Activated CD4-positive, CD25-positive, alpha-beta regulatory T cell treated with anti-CD3 and anti-CD28 coated beads, Interleukin-2, amount 50 U/mL, for 72 hours (primary cell): Measurements from ENCODE around the gene ADGRG4.
"Not testable (repeated sequence)": the region's sequence is repeated elsewhere in the genome, so short reads cannot be mapped to it uniquely, and the experiment has no call there.

ENCODE experiments used
- DNase-seq: peaks from one replicate; pipeline ENCODE4 v3.0.0; 2021

Gene ADGRG4

DNA sequence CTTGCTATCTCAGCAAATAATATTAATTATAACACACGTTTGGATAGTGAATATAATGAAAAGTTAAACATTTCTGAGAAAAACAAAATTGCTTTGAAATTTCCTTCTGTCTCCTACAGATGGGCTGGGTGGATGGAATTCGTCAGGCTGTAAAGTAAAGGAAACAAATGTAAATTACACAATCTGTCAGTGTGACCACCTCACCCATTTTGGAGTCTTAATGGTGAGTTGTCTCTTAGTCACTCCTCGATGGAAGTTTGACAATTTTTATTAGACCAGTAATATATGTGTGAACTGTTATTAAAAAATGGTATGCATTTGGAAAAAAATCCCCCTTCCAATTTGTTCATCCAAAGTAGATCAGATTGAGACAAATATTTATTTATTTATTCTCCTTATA lies 94.5 kb downstream of the ADGRG4 start:
- no peak for DNase-seq

DNA sequence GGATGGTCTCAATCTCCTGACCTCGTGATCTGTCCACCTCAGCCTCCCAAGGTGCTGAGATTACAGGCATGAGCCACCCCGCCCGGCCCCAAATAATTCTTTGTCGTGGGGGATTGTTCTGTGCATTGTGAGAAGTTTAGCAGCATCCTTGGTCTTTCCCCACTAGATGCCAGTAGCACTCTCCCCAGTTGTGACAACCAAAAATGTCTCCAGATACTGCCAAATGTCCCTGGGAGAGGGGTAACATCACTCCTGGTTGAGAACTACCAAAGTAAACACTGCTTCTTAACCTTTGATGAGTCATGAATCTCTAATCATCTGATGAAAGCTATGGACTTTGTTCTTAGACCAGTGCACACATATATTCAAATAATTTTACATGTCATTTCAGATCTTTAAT lies 96.2 kb downstream of the ADGRG4 start:
- no peak for DNase-seq

DNA sequence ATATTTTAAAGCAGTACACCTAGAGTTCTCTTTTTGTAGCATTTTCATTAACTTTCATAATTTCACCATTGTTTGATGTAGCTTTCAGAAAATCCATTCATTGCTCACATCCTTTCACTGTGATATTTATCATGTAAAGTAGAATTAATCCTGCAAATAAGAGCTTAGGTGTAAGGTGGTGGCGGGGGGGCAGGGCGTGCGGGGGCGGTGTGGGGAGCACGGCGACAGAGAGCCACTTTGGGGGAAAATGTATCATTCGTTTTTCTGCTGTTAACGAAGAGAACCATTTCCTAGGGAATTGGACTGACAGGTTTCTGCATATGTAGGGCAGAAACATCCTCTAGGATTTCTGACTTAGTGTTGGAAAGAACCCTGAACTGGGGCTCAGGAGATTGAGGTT lies 104.4 kb downstream of the ADGRG4 start:
- DNase-seq, result no peak

DNA sequence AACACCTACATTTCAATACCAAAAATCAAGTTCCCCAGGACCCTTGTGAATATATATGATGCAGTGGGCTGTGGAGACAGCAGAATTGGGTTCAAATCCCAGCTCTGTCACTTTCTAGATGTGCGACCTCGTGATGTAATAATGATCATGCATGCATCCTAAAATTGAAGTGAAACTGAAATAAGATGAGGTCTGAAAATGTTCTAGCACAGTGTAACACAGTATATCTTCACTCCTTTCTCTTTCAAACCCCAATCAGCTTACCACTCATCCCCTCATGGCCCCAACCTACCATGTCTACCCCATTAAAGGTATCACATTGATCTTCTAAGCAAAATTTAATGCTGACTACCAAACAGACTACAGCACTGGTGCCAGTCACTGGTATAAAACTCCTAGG lies 117.0 kb downstream of the ADGRG4 start:
- no peak for DNase-seq

DNA sequence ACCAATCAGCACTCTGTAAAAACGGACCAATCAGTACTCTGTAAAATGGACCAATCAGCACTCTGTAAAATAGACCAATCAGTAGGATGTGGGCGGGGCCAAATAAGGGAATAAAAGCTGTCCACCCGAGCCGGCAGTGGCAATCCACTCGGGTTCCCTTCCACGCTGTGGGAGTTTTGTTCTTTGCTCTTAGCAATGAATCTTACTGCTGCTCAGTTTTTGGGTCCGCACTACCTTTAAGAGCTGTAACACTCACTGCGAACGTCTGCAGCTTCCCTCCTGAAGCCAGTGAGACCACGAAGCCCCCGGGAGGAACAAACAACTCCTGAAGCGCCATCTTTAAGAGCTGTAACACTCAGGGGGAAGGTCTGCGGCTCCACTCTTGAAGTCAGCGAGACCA lies 120.6 kb downstream of the ADGRG4 start:
- DNase-seq, result no peak

DNA sequence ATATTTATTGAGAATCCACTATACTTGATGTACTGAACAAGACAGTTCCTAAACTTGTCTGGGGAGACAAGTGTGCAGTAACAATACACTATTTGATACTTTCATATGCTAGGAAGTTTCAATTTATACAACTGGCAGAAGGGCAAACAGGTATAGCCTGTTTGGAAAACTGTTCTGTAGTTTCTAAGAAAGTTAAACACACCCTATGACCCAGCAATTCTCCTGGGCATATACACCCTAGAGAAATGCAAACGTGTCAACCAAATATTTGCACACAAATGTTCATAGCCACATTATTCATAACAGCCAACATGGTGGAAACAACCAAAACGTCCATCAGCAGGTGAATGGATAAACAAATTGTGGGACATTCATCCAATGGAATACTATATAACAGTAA lies 123.0 kb downstream of the ADGRG4 start:
- DNase-seq, result no peak

DNA sequence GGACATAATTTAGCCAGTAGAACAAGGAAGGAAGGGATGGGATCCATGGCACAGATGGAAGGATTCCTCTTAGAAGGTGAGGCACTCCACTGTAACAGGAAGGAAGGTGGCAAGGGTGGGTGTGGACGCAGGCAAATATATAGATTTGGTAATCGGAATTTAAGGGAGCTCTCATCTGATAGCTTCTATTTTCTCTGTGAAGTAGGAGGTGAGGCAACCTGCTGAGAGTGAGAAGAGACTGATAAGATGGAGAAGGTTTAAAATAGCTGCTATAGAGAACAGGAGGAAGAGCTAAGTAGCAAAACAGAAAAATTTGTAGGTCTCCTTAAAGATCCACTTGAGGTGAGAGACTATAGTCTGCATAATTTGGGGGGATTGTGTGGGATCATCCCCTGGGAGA lies 125.2 kb downstream of the ADGRG4 start:
- DNase-seq, result no peak

DNA sequence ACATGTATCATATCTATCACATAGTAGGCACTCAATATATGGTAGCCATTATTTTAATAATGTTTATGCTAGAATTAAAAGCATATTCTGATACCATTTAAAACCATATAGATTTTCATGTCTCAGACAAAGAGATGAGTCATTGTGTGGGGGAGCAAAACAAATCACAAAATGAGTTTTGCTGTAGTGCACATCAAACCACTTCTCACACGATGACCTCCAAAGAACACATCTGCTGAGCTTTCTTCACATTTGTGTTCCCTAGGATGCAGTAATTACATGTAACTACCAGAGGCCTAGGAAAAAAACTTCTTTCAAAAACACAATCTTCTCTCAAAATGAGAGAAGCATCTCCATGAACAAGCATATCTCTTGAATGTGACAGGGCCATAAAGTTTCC lies 130.9 kb downstream of the ADGRG4 start:
- no peak for DNase-seq

DNA sequence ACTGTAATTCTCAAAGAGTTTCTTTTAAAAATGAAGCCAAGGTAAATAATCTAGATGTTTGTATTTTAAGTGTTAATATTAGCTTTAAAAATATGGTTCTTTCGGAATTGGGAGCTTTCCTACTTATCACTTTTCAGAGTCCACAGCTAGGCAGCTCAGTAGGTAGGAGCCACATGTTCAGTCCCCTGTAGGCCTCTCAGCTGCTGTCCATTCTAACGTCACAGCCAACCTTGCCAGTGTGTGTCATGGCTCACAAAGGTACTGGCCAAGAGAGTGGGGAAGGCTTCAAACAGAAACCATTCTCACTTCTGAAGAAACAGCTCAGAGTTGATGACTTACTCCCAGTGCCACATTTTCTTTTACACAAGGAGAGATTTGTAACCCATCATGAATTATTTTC lies 137.0 kb downstream of the ADGRG4 start:
- DNase-seq, result no peak

DNA sequence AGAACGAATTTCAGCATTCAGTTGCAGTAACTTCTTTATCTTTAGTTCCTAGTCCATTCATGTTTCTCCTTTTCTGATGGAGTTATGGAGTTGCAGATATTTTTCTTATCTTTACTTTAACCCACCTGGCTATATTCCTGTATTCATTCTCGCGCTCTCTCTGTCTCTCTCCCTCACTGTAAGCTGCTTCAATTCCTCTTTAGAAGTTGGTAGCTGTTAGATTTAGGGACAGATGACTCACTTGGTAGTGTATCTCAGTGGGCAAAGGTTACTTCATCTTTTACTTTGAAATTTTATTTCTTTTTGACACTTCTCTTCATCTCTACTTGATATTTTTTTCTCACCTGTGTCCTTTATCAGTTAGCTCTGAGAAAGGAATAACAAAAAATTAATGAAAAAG lies 137.4 kb downstream of the ADGRG4 start:
- no peak for DNase-seq

DNA sequence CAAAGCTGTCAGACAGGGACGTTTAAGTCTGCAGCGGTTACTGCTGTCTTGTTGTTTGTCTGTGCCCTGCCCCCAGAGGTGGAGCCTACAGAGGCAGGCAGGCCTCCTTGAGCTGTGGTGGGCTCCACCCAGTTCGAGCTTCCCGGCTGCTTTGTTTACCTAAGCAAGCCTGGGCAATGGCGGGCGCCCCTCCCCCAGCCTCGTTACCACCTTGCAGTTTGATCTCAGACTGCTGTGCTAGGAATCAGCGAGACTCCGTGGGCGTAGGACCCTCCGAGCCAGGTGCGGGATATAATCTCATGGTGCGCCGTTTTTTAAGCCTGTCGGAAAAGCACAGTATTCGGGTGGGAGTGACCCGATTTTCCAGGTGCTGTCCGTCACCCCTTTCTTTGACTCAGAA lies 144.9 kb downstream of the ADGRG4 start:
- not testable (repeated sequence) for DNase-seq

DNA sequence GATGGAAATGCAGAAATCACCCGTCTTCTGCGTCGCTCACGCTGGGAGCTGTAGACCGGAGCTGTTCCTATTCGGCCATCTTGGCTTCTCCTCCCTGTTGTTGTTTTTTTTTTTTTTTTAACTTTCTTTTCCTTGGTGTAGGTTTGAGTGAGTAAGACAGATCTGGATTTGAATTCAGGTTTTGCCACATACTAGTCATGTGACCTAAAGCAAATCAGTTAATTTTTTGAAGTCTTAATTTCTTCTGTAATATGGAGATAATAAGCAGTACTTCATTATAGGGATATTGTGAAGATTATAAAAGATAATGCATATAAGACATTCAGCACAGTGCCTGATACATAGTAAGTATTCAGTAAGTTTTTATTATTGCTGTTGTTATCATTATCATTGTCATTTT lies 145.4 kb downstream of the ADGRG4 start:
- no peak for DNase-seq

DNA sequence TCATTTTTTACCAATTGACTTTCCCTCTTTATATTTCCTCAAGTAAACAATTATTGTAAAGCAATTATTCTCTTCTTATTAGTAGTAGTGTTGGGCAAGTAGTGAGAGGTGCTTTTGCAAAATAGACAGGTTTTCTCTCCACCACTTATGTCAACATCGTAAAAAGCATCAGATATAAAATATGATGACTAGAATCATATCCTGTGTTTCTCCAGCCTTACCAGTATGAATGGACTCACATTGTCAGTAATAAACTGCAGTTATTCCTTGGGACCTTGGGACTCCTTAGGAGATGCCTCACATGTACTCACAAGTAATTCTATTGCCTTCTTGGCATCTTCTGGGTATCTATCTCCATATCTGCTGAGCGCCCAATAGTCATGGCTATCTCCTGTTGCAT lies 146.5 kb downstream of the ADGRG4 start:
- DNase-seq, result no peak

DNA sequence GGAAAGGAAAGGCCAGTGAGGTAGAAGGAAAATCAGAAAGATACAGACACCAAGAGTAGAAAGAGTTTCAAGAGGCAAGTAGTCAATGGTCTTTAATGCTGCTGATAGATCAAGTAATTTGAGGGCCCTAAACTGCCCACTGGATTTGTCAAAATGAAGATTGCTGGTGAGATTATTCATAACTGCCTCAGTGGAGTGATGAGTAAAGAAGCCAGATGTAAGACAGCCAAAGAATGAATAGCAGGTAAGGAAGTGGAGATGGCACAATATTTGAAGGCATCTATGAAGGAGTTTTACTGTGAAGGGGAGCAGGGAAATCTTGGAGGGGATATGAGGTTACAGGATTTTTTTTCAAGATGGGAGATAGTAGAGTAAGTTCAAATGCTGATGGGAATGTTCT lies 147.2 kb downstream of the ADGRG4 start:
- no peak for DNase-seq

DNA sequence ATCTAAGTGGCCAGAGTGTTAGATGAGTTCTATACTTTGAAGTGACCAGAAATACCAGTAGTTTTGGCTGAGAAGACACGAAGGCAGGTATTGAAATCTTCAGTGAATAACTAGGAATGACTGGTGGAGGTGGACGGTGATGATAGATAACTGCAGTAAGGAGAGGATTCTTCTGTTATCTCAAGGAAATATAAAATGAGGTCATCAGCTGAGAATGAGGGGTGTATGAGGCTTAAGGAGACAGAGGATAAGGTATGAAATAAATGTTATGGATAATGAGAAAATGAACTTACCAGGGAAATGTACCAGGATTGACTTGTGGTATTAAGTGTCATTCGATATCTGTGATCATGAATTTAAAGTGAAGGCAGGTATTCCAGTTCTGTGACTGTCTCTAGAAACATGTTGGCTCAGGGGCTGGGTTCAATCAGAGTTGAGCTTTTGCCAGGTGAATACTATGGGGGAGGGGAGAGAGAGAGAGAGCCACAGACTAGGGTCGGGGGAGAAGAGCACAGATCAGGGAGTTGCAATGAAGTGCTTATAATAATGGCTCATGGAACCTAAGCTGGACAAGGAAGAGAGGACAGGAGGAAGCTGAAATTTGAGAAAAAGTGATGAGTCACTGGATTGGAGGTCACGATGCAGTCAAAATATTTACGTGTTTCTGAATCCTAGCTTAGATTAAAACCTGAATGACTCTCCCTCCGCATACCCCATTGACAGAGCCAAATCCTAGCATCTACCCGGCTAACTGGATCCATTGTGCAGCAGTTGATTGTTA lies 149.5 kb downstream of the ADGRG4 start:
- DNase-seq, result no peak

DNA sequence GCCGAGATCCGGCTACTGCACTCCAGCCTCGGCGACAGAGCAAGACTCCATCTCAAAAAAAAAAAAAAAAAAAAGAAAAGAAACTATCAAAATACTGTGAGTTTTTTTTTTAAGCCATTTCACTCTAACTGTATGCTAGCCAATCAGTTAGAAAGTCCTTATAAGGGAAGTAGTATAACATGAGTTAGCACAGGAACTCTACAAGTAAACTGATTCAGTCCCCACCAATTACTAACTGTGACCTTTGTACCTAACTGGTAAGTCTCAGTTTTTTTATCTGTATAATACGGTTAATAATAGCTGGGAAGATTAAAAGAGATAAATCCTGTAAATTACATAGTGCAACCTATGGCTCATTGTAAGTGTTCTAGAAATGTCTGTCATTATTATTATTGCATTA lies 151.9 kb downstream of the ADGRG4 start:
- no peak for DNase-seq

DNA sequence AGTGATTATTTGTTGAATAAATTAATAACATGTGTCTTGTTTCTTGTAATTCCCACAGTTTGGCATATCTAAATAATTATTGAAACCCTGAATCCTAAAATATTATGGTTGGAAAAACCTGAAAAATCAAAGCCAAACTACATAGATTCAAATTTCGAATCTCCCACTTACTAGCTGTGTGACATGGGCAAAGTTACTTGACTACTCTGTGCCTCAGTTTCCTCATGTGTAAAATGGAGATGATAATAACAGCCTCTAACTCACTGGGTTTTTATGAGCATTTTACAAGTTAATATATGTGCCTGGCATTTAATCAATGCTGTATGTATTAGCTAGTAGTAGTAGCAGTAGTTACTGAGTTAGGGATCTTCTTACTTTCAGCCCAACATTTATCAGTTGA lies 152.4 kb downstream of the ADGRG4 start:
- DNase-seq, result no peak

DNA sequence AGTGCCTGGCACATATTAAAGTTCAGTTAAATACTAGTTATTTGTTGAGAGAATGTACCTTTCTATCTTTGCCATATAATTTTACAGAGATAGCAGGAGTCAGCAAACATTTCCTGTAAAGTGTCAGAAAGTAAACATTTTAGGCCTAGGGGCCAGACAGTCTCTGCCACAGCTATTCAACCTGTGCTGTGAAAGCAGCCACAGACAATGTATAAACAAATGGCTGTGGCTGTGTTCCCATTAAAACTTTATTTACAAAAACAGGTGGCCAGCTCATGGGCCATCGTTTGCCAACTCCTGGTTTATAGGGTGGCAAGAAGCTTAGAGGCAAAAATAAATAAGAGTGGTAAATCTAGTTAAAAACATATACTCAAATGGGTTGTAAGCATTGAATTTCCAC lies 153.0 kb downstream of the ADGRG4 start:
- DNase-seq, result no peak

DNA sequence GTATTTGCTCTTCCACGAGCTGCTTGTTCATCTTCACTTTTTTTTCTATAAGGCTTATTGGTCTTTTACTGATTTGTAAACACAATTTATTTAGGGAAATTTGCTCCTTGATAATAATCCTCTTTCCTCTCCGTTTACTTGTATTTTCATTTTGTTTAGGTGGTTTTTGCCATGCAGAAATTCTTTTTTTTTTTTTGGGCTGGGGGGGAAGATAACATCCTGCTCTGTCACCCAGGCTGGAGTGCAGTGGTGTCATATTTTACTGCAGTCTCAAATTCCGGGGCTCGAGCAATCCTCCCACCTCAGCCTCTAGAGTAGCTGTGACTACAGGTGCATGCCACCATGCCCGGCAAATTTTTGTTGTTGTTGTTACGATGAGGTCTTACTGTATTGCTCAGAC lies 155.4 kb downstream of the ADGRG4 start:
- DNase-seq, result no peak

DNA sequence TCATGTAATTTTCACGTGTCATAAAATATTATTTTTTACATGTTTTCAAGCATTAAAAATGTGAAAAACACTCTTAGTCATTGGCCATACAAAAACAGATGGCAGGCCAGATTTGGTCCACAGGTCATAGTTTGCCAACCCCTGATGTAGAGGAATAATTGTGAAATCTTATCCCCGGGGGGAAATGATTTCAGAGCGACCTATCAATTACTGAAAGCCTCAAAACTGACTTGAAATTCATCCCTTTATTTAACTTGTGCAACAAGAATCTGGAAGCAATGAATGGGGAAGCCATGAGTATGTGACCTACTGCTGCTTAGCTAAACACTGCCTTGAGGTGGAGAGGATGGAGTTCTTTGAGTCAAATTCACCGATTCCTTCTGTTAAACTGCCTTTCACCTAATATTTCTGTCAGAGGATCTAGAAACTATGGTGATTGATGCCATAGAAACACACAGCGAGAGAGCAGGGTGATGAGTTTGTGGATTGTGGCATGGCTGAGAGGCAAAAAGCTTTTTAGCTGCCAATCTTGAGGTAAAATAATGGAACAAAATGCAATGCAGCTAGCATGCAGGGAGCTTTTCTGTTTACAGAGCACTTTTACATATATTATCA lies 156.6 kb downstream of the ADGRG4 start:
- DNase-seq, result no peak

DNA sequence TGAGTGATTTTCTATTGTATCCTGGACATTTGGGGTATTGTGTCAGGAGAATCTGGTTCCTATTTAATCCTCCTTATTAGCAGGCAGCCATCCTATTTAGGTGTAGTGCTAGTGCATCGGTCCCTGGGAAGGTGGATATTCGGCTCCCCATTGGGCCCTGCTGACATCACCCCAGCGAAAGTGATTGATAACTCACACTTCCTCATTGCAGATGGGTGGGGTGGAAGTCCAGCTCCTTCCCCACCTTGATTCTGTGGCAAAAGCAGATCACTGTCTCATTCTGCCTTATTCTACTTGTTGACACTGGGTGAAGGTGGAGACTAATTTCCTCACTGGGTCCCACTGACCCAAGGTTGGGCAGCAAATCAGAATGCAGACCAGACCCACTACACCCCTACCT lies 163.8 kb downstream of the ADGRG4 start:
- no peak for DNase-seq
